HG03442 (cell line): ENCODE measurements around the gene DNM2.

ENCODE experiments used
- ATAC-seq: cut with Tn5 transposase; IDR thresholded peaks from one replicate; pipeline ENCODE4 v1.9.1; 2021; ENCODE audit warnings: mild to moderate bottlenecking, moderate library complexity; ENCODE audit not compliant: unreplicated experiment

DNM2 gene

GRCh38 chr19:10688545-10689280 is 29.2 kb upstream of the DNM2 start:
- ATAC-seq, result no peak

DNA sequence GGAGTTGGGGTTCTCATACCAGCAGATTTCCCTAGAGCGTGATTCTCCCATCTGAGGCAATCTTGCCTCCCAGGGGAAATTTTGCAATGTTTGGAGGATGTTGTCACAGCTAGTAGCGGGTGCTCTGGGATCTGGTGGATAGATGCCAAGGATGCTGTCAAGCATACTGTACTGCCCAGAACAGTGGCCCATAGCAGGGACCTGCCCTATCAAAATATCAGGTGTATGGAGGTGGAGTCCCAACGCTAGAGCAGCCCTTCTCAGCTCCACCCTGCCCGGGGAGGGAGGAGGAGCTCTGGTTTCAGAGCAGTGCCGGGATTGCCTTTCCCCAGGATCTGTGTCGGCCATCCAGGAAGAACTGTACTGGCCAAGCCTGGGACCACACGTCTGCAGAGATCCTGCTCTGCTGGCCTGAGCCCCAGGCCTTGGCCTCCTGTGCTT is 27.5 kb upstream of the DNM2 start:
- no peak for ATAC-seq

DNA sequence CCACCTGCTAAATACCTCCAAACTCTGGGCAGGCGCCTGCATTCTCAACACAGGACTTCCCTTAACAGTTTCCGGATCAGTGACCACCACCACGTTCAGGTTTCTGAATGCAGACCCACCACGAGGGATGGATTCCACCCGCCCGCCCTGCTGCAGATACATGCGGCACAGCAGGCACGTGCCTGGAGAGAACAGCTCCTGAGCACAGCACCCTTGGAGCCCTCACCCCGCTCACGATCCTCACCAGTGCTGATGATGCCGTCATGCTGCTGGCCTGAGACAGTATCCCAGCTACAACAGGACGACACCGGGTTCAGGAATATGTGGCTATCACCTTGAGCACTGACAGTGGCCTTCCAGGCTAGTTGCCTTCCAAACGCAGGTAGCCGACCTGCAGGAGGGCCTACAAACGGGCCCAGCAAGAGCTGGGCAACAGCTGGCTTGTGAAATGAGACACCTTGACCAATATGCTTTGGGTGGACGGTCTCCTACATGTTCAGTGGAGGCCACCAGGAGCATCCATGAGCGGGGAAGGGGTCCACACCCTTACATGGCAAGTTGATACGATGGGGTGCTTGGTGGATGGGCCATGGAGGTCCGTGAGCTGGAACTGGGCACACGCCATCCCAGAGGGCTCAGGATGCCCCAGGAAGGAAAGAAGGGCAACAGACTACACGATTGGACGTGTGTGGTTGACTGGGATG is 26.5 kb upstream of the DNM2 start:
- no peak for ATAC-seq

- no peak for ATAC-seq
Observed at GRCh38 chr19:10691883-10692282, 26.0 kb upstream of the DNM2 start.

- ATAC-seq, result no peak
Observed at GRCh38 chr19:10692673-10693264, 25.1 kb upstream of the DNM2 start.

DNA sequence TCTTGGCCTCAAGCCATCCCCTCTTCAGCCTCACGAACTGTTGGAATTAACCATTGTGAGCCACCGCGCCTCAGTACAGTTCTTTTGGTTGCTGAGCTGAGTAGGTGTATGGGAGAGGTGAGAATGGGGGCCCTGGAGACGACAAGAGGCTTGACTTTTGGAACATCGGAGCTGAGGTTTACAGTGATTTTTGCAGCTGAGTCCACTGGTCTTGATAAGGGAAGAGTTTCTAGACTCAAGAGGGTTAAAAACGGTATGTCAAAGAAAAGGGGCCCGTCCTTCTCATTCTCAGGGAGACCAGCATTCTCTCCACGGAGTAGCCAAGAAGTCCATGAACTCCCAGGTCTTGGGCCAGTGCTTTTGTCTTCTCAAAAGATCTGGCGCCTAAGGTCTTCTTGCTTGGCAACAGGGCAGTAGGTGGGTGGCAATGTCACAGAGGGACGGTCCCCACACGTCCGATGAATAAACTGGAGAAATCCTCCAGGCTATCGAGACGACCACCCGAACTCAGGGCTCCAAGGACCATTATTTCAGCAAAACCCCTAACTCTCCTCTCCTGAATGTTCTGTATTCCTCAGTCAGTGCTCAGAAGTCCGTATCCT is 23.1 kb upstream of the DNM2 start:
- no peak for ATAC-seq

DNA sequence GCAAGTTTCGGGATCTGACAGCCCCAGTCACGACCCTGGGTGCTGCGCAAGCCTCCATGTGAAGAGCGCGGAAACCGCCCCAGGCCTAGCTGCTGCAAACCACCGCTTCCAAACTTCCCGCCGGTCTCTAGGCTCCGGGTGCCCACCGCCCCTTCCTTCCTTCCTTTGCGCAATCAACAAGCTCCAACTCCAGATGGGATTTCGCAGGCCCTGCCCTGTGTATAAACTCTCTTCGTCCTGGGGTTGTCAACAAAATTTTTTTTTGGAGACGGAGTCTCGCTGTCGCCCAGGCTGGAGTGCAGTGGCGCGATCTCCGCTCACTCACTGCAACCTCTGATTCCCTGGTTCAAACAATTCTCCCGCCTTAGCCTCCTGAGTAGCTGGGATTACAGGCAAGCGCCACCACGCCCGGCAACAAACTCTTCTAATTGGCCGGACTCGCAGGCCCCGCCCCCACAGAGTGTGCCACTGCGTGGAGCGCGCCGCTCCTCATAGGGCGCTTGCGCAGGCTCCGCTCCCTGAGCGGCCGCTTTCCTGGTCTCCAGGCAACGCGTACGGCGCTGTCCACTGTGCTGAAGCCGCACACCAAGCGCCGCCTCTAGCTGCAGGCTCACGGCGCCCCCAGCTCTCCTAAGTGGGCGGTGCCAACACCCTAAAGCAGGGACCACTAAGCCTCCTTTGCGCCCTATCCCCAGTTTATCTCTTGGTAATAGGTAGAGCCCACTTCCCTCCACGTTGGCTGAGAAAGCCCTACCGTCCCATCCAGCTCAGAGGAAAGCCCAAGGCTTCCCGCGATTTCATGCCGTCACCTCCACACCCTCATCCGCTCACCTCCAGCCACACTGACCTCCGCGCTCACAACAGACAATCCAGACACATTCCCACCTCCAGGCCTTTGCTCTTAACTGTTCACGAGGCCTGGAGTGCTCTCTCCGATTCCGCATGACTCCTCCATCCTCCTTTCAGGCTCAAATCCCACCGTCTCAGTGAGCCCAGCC is 22.2 kb upstream of the DNM2 start:
- ATAC-seq, result peak; percentile 72

DNA sequence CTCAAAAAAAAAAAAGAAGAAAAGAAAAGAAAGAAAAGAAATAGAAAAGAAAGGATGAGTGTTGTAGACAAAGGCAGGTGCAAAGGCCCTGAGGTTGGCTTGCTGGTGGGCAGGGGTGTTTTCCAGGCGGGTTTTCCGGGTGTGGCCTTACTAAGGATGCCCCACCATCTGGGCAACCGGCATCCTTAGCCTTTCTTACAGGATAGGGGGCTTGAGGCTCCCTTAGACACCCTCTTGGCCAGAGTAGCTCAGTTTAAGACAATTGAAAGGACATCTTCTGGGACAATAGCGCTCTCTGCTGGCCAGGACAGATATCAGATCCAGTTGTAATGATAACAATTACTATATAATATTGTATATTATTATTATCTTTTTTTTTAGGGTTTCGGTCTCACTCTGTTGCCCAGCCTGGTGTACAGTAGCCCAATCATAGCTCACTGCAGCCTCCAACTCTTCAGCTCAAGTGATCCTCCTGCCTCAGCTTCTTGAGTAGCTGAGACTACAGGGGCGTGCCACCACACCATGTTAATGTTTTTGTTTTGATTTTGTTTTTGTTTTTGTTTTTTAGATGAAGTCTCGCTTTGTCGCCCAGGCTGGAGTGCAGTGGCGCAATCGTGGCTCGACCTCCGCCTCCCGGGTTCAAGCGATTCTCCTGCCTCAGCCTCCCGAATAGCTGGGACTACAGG is 18.1 kb upstream of the DNM2 start:
- ATAC-seq, result no peak

GRCh38 chr19:10701955-10702525 is 15.8 kb upstream of the DNM2 start:
- ATAC-seq, result peak; percentile 41

DNA sequence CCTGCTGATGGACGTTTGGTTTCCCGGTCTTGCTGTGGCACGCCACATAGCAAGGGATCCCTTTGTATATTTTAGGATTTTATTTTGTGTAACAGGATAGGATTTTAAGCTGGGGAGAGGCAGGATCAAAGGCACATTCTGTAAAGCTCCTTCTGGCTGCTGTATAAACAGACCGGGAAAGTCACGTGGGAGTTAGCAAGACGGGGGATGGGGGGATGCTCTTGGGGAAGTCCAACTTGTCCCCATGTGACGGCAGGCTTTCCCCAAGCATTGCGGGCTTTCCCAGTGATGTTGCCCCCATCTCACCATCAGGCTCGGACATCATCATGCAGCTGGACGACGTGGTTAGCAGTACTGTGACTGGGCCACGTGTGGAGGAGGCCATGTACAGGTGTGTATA is 10.9 kb upstream of the DNM2 start:
- no peak for ATAC-seq

DNA sequence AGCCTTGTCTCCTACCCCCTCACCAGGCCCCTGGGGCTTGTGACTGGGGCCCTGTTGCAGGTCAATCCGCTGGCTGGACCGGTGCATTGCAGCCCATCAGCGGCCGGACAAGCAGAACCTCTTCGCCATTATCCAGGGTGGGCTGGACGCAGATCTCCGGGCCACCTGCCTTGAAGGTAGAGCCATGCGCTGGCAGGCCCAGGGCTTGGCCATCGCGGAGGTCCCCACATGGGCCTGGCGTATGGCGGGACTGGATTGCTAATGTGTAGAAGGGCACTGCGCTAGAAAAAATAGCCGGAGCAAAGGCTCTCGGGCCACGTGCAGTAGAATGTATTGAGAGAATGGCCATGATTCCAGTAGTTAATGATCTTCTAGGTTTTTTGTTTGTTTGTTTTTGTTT is 10.4 kb upstream of the DNM2 start:
- ATAC-seq, result no peak

- no peak for ATAC-seq
Observed at GRCh38 chr19:10708291-10708690, 9.6 kb upstream of the DNM2 start.

- ATAC-seq, result no peak
Observed at GRCh38 chr19:10712045-10712444, 5.8 kb upstream of the DNM2 start.

DNA sequence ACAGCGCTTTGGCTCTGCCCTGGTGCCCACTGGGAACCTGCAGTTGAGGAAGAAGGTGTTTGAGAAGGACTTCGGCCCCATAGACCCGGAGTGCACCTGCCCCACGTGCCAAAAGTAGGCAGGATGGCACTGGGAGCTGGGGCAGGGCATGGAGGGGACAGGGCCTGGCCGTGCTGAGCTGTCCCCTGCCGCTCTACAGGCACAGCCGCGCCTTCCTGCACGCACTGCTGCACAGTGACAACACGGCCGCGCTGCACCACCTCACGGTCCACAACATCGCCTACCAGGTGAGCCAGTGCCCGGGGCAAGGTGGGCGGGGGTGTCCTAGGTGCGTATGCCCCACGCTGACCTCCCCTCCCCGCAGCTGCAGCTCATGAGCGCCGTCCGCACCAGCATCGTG is 5.1 kb upstream of the DNM2 start:
- ATAC-seq, result no peak

DNA sequence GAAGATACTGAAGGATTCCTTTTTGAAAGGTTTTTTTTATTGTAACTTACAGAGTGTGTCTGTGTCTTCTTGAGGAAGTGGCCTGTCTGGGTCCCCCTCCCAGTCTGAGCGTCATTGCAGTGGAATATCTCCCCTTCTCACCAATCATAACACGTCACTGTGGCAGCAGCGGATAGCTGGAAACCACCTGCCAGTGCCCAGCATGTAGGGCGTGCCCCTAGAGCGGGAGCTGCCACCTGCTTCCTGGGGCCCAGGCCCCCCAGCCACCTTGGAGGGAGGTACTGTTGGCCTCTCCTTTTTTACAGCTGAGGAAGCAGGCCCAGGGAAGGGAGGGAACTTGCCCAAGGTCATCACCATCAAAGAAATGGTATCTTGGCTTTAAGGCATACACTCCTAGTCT is 4.6 kb upstream of the DNM2 start:
- no peak for ATAC-seq

DNA sequence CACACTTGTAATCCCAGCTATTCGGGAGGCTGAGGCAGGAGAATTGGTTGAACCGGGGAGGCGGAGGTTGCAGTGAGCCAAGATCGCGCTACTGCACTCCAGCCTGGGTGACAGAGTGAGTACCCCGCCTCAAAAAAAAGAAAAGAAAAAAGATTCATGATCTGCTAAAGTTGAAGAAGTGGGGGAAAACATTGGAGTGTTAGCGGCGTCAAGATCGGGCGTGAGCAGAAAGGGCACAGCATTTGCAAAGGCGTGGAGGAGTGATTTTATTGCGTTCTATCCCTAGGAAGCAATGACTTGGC is 874 bp upstream of the DNM2 start:
- no peak for ATAC-seq

- peak; percentile 13 for ATAC-seq
Observed at GRCh38 chr19:10718205-10719196, 622 bp downstream of the DNM2 start.

GRCh38 chr19:10719466-10719961 is 1.6 kb downstream of the DNM2 start:
- no peak for ATAC-seq
